Upper lobe of left lung (tissue), 6 donors: ENCODE measurements around the gene ZC3HAV1L. TPM values are rescaled to one million over a fixed set of nuclear protein-coding genes. Genes with fewer than 3 reads are reported as not detected.
"Not testable (repeated sequence)": the region's sequence is repeated elsewhere in the genome, so short reads cannot be mapped to it uniquely, and the experiment has no call there.

Source experiments
- ATAC-seq, 2 donors: fragments of 200-7000 bp; cut with Tn5 transposase; one replicate each; pipeline ENCODE4 v1.9.1; 2022; ENCODE audit warnings: mild to moderate bottlenecking in 2 of 2, moderate library complexity in 2 of 2; ENCODE audit not compliant: low FRiP score in 2 of 2
- DNase-seq, 2 donors: peaks; one replicate each; pipeline ENCODE4 v3.0.0-alpha.2; 2019 to 2020
- H3K27ac ChIP-seq, 4 donors: fragments of 200-600 bp; sonication (generic); one replicate each; pipeline ENCODE4 v1.5.1; 2016 to 2019
- H3K27me3 ChIP-seq, 4 donors: fragments of 200-600 bp; sonication (generic); one replicate each; pipeline ENCODE4 v1.5.1; 2017 to 2019
- H3K36me3 ChIP-seq, 4 donors: fragments of 200-600 bp; sonication (generic); one replicate each; pipeline ENCODE4 v1.5.1; 2016 to 2019
- H3K4me1 ChIP-seq, 4 donors: fragments of 200-600 bp; sonication (generic); one replicate each; pipeline ENCODE4 v1.5.1; 2018 to 2019
- H3K4me3 ChIP-seq, 4 donors: fragments of 200-600 bp; sonication (generic); one replicate each; pipeline ENCODE4 v1.5.1; 2017 to 2019; ENCODE audit warnings: mild to moderate bottlenecking in 2 of 4, moderate library complexity in 1 of 4
- H3K9me3 ChIP-seq, 4 donors: fragments of 200-600 bp; sonication (generic); one replicate each; pipeline ENCODE4 v1.5.1; 2018 to 2019
- POLR2A ChIP-seq, 4 donors: fragments of 450-650 bp; IDR thresholded peaks; one replicate each; pipeline ENCODE4 v1.5.1; 2016 to 2017; ENCODE audit warnings: antibody characterized with exemption in 4 of 4, mild to moderate bottlenecking in 2 of 4
- POLR2AphosphoS5 ChIP-seq, 2 donors: sonication (generic); formaldehyde crosslinking; IDR thresholded peaks; one replicate each; pipeline ENCODE4 v1.5.1; 2017; ENCODE audit warnings: antibody characterized with exemption in 2 of 2
- WGBS, 2 donors: methylation state at CpG; one replicate each; pipeline ENCODE4 v1.1.5; 2017 to 2018; 5-methylcytosine and 5-hydroxymethylcytosine counted together
- total RNA-seq, 6 donors: library from RNA; depleted of rRNA in 4 of 6; stranded (reverse); fragments of >200 nt in 4 of 6; gene quantifications; one replicate each; pipeline versions ENCODE4 v1.1.0 to v1.2.1, GENCODE V29; 2016 to 2021
- TF ChIP-seq, protein P1 (sequence below), 6 experiments: fragments of 450-650 bp in 4 of 6; fragments of 200-600 bp in 2 of 6; sonication (generic) in 2 of 6; IDR thresholded peaks; one replicate each; pipeline ENCODE4 v1.5.1; 2016 to 2019; ENCODE audit warnings: antibody characterized with exemption in 6 of 6
- donor health status: DM: no; HTN: no; CAD: no; lungs with moderate emphysema.
- donor health status: DM: no; HTN: yes; CAD: no; lungs with severe emphysema.

ZC3HAV1L gene
- total RNA-seq, 6 donors from 2014 or later = 3.4 to 12.6 (median 8.3) TPM

DNA sequence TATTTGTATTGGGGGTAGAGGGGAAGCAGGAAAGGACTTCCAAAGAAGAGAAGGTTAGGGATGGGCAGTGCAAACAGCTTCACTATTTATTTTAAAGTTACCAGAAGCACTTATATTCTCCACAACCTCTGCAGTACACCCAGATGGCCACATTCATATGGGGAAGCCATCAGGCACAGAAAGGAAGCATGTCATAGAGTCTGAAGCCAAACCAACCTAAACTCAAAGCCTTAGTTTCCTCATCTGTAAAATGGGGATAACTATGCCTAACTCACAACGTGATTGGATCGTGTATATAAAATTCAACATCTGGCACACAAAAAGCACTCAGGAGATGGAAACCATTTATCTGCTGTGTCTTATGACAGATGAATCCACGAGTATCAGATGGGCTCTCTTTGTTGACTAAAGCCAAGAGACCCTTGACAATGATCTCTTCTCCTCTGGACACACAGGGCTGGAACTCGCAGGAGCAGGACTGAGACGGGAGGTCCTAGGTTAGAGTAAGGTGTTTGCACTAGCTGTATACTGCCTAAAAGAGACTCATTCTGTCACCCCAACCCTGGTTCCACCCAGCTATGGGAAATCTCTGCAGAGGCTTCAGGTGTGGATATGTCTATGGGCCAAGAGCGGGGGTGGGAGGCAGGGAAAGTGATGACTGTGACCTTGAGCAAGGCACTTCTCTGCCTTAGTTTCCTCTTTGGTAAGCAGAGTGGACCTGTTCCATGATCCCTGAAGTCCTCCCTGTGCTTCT lies 56.4 kb downstream of the ZC3HAV1L start:
- peaks cover 0 to 5% (median 0%) of the 10 kb centered on the region in 4 donors for H3K27me3 ChIP-seq
- H3K4me3 ChIP-seq = peak overlapping the region in 3 of 4 donors; percentile 58 to 74 (median 67)
- WGBS, 2 donors = 90 to 94% methylated on average over 6 of the region's 6 CpGs
- DNase-seq = no peak
- no peak for TF ChIP-seq POLR2A (IDR thresholded peaks at IDR 0.05)
- TF ChIP-seq, protein P1, sequence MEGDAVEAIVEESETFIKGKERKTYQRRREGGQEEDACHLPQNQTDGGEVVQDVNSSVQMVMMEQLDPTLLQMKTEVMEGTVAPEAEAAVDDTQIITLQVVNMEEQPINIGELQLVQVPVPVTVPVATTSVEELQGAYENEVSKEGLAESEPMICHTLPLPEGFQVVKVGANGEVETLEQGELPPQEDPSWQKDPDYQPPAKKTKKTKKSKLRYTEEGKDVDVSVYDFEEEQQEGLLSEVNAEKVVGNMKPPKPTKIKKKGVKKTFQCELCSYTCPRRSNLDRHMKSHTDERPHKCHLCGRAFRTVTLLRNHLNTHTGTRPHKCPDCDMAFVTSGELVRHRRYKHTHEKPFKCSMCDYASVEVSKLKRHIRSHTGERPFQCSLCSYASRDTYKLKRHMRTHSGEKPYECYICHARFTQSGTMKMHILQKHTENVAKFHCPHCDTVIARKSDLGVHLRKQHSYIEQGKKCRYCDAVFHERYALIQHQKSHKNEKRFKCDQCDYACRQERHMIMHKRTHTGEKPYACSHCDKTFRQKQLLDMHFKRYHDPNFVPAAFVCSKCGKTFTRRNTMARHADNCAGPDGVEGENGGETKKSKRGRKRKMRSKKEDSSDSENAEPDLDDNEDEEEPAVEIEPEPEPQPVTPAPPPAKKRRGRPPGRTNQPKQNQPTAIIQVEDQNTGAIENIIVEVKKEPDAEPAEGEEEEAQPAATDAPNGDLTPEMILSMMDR (IDR thresholded peaks at IDR 0.05) = peak in 1 of 6 experiments; percentile 27
- peaks cover 6 to 25% (median 11%) of the 10 kb centered on the region in 4 donors for H3K4me1 ChIP-seq
- ATAC-seq = no peak
- no peaks in the 10 kb centered on the region for H3K36me3 ChIP-seq
- no peak overlapping the region for H3K27ac ChIP-seq
- no peaks in the 10 kb centered on the region for H3K9me3 ChIP-seq

DNA sequence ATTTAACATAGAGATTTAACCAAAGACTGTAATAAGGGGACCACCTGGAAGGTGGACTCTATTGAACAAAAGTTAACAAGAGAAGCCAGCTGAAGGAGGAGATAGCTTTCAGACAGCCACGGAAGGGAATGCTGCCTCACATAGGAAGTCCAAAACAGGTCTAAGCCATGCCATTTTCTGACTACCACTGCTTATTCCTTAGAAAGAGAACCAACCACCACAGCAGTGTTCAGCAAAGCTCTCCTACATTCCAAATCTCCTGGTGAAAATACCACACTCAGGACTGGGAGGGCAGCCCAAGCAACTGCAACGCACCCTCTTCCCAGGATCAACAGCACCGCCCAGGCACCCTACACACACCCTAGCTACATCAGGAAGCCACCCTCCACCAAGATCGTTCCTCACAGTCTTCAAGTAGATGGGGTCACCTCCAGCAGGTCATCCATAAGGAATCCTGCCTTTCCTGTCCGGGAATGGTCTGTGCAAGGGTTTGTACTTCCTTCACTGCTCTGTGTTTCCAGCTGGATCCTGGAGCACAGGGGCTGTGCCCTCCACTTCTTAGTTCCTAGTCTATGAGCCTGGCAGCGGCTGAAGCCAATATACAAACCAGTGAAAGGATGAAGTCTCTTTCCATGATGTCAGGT lies 57.2 kb downstream of the ZC3HAV1L start:
- DNase-seq (no peak), ATAC-seq (no peak)
- H3K36me3 ChIP-seq = no peaks in the 10 kb centered on the region
- 81 to 85% methylated on average over 6 of the region's 6 CpGs for WGBS, 2 donors
- H3K4me3 ChIP-seq = no peak overlapping the region
- TF ChIP-seq POLR2AphosphoS5 (IDR thresholded peaks at IDR 0.05) = no peak
- H3K27ac ChIP-seq = no peak overlapping the region
- H3K4me1 ChIP-seq = peaks cover 6 to 25% (median 11%) of the 10 kb centered on the region in 4 donors
- H3K27me3 ChIP-seq = peaks cover 0 to 5% (median 0%) of the 10 kb centered on the region in 4 donors
- H3K9me3 ChIP-seq = no peaks in the 10 kb centered on the region

DNA sequence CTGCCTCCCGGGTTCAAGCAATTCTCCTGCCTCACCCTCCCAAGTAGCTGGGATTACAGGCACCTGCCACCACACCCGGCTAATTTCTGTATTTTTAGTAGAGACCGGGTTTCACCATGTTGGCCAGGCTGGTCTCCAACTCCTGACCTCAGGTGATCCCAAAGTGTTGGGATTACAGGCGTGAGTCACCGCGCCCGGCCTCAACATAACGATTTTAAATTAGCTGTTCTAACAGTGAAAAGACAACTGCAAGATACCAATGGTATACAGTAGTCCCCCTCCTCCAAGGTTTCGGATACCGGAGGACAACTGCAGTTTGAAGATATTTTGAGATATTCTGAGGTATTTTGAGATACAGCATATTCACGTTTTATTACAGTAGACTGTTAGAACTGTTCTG lies 59.7 kb downstream of the ZC3HAV1L start:
- not testable (repeated sequence) for DNase-seq, H3K36me3 ChIP-seq, H3K27ac ChIP-seq, H3K27me3 ChIP-seq, H3K4me3 ChIP-seq, H3K9me3 ChIP-seq, ATAC-seq
- WGBS, 2 donors = 86 to 92% methylated on average over 11 of the region's 11 CpGs
- peaks cover 0 to 14% (median 8%) of the 10 kb centered on the region in 4 donors for H3K4me1 ChIP-seq

Other genes with a start within 250 kb of the ZC3HAV1L start
- gene TMEM213, start 238.0 kb downstream of the ZC3HAV1L start, total RNA-seq = 1 to 10 TPM in 3 of 6 donors, under 1 TPM in 1, not detected in 2; 0.49 to 6.1 (median 3.6) TPM
- gene ATP6V0A4, start 237.8 kb downstream of the ZC3HAV1L start, total RNA-seq = 1 to 10 TPM in 2 of 6 donors, under 1 TPM in 2, not detected in 2; 0.49 to 1.9 (median 1.3) TPM
- gene KIAA1549, start 54.7 kb downstream of the ZC3HAV1L start, total RNA-seq = 10 to 100 TPM in 1 of 6 donors, 1 to 10 TPM in 5; 4.1 to 10.2 (median 5.3) TPM
- 10 to 100 TPM; 30.2 to 47.6 (median 33.5) TPM for gene ZC3HAV1, start 73.7 kb upstream of the ZC3HAV1L start, total RNA-seq
- gene UBN2, start 195.2 kb upstream of the ZC3HAV1L start, total RNA-seq = 10 to 100 TPM in 5 of 6 donors, 1 to 10 TPM in 1; 8.1 to 29.3 (median 17.1) TPM